A549 (cell line): ENCODE results near the gene LCN2.

Source experiments
- CTCF ChIP-seq: fragments of >200 bp; sonication (Bioruptor Twin); formaldehyde crosslinking; IDR thresholded peaks from 3 replicates; pipeline ENCODE4 v1.5.1; 2016
- EP300 ChIP-seq, 2 experiments: fragments of >200 bp; sonication (Bioruptor Twin); formaldehyde crosslinking; IDR thresholded peaks; 2 replicates in 1 of 2; 3 replicates in 1 of 2; pipeline ENCODE4 v1.6.1; 2016 to 2017
- GATA3 ChIP-seq: IDR thresholded peaks from 2 replicates; pipeline ENCODE4 v1.6.1; 2012; ENCODE audit warnings: borderline replicate concordance
- HDAC2 ChIP-seq: fragments of 200-600 bp; sonication (generic); IDR thresholded peaks from 2 replicates; pipeline ENCODE4 v1.6.1; 2016
- HMGXB4 ChIP-seq: fragments of 250-450 bp; sonication (Bioruptor Pico); IDR thresholded peaks from 2 replicates; pipeline ENCODE4 v1.5.0; 2021; ENCODE audit warnings: mild to moderate bottlenecking, moderate library complexity, borderline replicate concordance
- HOXB13 ChIP-seq: fragments of 250-450 bp; sonication (Bioruptor Pico); IDR thresholded peaks from 2 replicates; pipeline ENCODE4 v1.5.0; 2020; ENCODE audit warnings: low read depth, mild to moderate bottlenecking, moderate library complexity
- KDM1A ChIP-seq: fragments of 200-600 bp; sonication (generic); IDR thresholded peaks from 2 replicates; pipeline ENCODE4 v1.6.1; 2016; ENCODE audit warnings: low read depth, mild to moderate bottlenecking
- MAX ChIP-seq: IDR thresholded peaks from 2 replicates; pipeline ENCODE4 v1.6.1; 2012
- PBX3 ChIP-seq: IDR thresholded peaks from 2 replicates; pipeline ENCODE4 v1.6.1; 2012
- POLR2A ChIP-seq: IDR thresholded peaks from 2 replicates; pipeline ENCODE4 v1.6.1; 2012; ENCODE audit warnings: mild to moderate bottlenecking, low read length
- REST ChIP-seq: fragments of 200-600 bp; sonication (generic); IDR thresholded peaks from 2 replicates; pipeline ENCODE4 v1.6.1; 2016; ENCODE audit warnings: antibody characterized with exemption, mild to moderate bottlenecking, moderate library complexity
- SMC3 ChIP-seq: fragments of >200 bp; sonication (Bioruptor Twin); formaldehyde crosslinking; IDR thresholded peaks from 3 replicates; pipeline ENCODE4 v1.6.1; 2018; ENCODE audit warnings: inconsistent platforms
- USF2 ChIP-seq: fragments of 450-650 bp; IDR thresholded peaks from 2 replicates; pipeline ENCODE4 v1.6.1; 2014; ENCODE audit warnings: antibody characterized with exemption

GRCh38 chr9:128127568-128127989, 21.7 kb upstream of the LCN2 start, which contains the start of gene PTGES2:
- TF ChIP-seq CTCF (no peak), MAX (peak; percentile 83; the same call in 1 of the 2 replicates), HDAC2 (no peak), REST (no peak), HOXB13 (CRISPR knock-in tag) (no peak), KDM1A (no peak), USF2 (no peak), SMC3 (no peak), HMGXB4 (CRISPR knock-in tag) (no peak), GATA3 (no peak), POLR2A (peak; percentile 48), PBX3 (no peak), EP300 (IDR thresholded peaks at IDR 0.05) (no peak)
